PFSK-1 (cell line): Measurements from ENCODE around the gene ITSN2.

Experiments used
- POLR2AphosphoS5 ChIP-seq: IDR thresholded peaks from 2 replicates; pipeline ENCODE4 v1.6.1; 2012; ENCODE audit warnings: low read depth, mild to moderate bottlenecking, control low read depth, low read length, moderate library complexity
- REST ChIP-seq, 2 experiments: IDR thresholded peaks; 2 replicates each; pipeline versions ENCODE4 v1.6.1 to v1.8.0; 2011 to 2012; ENCODE audit warnings: low read depth in 2 of 2, low read length in 2 of 2, control low read depth in 1 of 2, inconsistent platforms in 1 of 2, mild to moderate bottlenecking in 1 of 2, moderate library complexity in 1 of 2; ENCODE audit not compliant: insufficient read depth in 1 of 2
- SIN3A ChIP-seq: IDR thresholded peaks from 2 replicates; pipeline ENCODE4 v1.6.1; 2012; ENCODE audit warnings: mild to moderate bottlenecking, low read length, moderate library complexity, borderline replicate concordance; ENCODE audit not compliant: insufficient read depth
- TAF1 ChIP-seq: IDR thresholded peaks from 2 replicates; pipeline ENCODE4 v1.6.1; 2012; ENCODE audit warnings: low read length, control low read depth, borderline replicate concordance; ENCODE audit not compliant: insufficient read depth

GRCh38 chr2:24354395-24354794 lies 5.9 kb downstream of the ITSN2 start:
- TF ChIP-seq TAF1 (no peak), REST (IDR thresholded peaks at IDR 0.05; ENCODE audit: insufficient read depth in 1 of 2, low read depth in 2 of 2, low read length in 2 of 2) (no peak), SIN3A (no peak), POLR2AphosphoS5 (no peak)
